Central memory CD8-positive, alpha-beta T cell (primary cell): Measurements from ENCODE around the gene ZNF641.

Experiments used
- ATAC-seq: fragments of 150-1000 bp; cut with Tn5 transposase; replicated peaks from 2 replicates; pipeline ENCODE4 v1.10.0; 2022; ENCODE audit warnings: mild to moderate bottlenecking, moderate FRiP score, moderate number of reproducible peaks; ENCODE audit not compliant: poor library complexity, severe bottlenecking; ENCODE audit errors: extremely low read depth
- DNase-seq, 2 donors: peaks; one replicate each; pipeline ENCODE4 v3.0.0; 2021; ENCODE audit warnings: low spot score in 2 of 2
- H3K27ac Mint-ChIP-seq: one replicate; pipeline ENCODE4 v1.8.0; 2022; ENCODE audit warnings: low read depth, mild to moderate bottlenecking, moderate library complexity, mixed read lengths
- H3K27me3 Mint-ChIP-seq: one replicate; pipeline ENCODE4 v1.8.0; 2022; ENCODE audit warnings: mixed read lengths
- H3K36me3 Mint-ChIP-seq: one replicate; pipeline ENCODE4 v1.8.0; 2022; ENCODE audit warnings: mild to moderate bottlenecking, moderate library complexity, mixed read lengths; ENCODE audit not compliant: insufficient read depth
- H3K4me1 Mint-ChIP-seq: one replicate; pipeline ENCODE4 v1.8.0; 2022; ENCODE audit warnings: mixed read lengths
- H3K4me3 Mint-ChIP-seq: one replicate; pipeline ENCODE4 v1.8.0; 2022; ENCODE audit warnings: mild to moderate bottlenecking, moderate library complexity, mixed read lengths
- H3K9me3 Mint-ChIP-seq: one replicate; pipeline ENCODE4 v1.8.0; 2022; ENCODE audit warnings: mixed read lengths

Gene ZNF641

DNA sequence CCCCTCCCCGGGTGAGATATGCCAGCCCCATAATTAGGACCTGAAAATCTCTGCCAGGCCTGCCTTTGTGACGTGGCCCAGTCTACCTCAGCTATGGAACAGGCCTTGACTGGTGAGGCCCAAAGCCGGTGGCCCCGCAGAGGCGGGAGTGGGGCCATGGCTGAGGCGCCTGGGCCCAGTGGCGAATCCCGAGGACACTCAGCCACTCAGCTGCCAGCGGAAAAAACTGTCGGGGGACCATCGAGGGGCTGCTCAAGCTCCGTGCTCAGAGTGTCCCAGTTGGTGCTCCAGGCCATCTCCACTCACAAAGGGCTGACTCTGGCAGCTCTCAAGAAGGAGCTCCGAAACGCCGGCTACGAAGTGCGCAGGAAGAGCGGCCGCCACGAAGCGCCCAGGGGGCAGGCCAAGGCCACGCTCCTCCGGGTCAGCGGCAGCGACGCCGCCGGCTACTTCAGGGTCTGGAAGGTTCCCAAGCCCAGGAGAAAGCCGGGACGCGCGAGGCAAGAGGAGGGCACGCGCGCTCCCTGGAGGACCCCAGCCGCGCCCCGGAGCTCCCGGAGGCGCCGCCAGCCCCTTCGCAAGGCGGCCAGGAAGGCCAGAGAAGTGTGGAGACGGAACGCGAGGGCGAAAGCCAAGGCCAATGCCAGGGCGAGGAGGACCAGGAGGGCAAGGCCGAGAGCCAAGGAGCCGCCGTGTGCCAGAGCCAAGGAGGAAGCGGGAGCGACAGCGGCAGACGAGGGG is 21.4 kb downstream of the ZNF641 start:
- no peak overlapping the region for H3K27ac Mint-ChIP-seq
- no peak overlapping the region for H3K4me3 Mint-ChIP-seq
- H3K36me3 Mint-ChIP-seq: no peaks in the 10 kb centered on the region
- no peaks in the 10 kb centered on the region for H3K9me3 Mint-ChIP-seq
- ATAC-seq (no peak), DNase-seq (no peak)
- H3K27me3 Mint-ChIP-seq: peaks cover 26% of the 10 kb centered on the region
- peaks cover 6% of the 10 kb centered on the region for H3K4me1 Mint-ChIP-seq

- no peaks in the 10 kb centered on the region for H3K36me3 Mint-ChIP-seq
- H3K4me1 Mint-ChIP-seq: no peaks in the 10 kb centered on the region
- ATAC-seq (no peak), DNase-seq (no peak)
- peaks cover 34% of the 10 kb centered on the region for H3K27me3 Mint-ChIP-seq
- no peaks in the 10 kb centered on the region for H3K9me3 Mint-ChIP-seq
- H3K4me3 Mint-ChIP-seq: no peak overlapping the region
- no peak overlapping the region for H3K27ac Mint-ChIP-seq
These were observed 34.2 kb downstream of the ZNF641 start for GRCh38 chr12:48316491-48316890.

- ATAC-seq: no peak
- Mint-ChIP-seq H3K4me1 (no peaks in the 10 kb centered on the region), H3K9me3 (no peaks in the 10 kb centered on the region), H3K4me3 (no peak overlapping the region), H3K27ac (no peak overlapping the region), H3K27me3 (no peaks in the 10 kb centered on the region), H3K36me3 (no peaks in the 10 kb centered on the region)
- no peak for DNase-seq
These were observed 39.4 kb downstream of the ZNF641 start for GRCh38 chr12:48311313-48311712.

- Mint-ChIP-seq H3K9me3 (no peaks in the 10 kb centered on the region), H3K27ac (no peak overlapping the region), H3K4me1 (no peaks in the 10 kb centered on the region), H3K27me3 (no peaks in the 10 kb centered on the region), H3K4me3 (no peak overlapping the region), H3K36me3 (no peaks in the 10 kb centered on the region)
- DNase-seq (no peak), ATAC-seq (no peak)
These were observed 43.5 kb downstream of the ZNF641 start for GRCh38 chr12:48307269-48307668.

DNA sequence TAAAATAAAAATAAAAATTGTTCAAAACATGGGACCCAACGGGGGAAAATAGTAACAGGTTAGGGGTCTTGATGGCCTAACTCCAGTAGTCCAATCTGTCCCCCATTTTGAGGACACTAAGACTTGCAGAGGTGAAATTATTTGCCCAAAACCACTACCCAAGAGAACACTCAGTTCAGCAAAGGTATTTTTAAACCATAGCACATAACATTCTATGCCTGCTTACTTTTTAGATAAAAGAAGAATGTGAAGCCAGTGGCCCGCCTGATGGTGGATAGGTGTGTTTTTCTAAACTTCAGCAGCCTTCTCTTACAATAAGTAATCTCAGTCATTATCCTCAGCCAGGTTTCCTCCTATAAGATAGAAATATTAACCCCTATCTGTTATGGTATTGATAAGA is 45.5 kb downstream of the ZNF641 start:
- H3K36me3 Mint-ChIP-seq: no peaks in the 10 kb centered on the region
- ATAC-seq (no peak), DNase-seq (no peak)
- H3K4me3 Mint-ChIP-seq: no peak overlapping the region
- H3K9me3 Mint-ChIP-seq: no peaks in the 10 kb centered on the region
- no peaks in the 10 kb centered on the region for H3K4me1 Mint-ChIP-seq
- H3K27me3 Mint-ChIP-seq: no peaks in the 10 kb centered on the region
- H3K27ac Mint-ChIP-seq: no peak overlapping the region

DNA sequence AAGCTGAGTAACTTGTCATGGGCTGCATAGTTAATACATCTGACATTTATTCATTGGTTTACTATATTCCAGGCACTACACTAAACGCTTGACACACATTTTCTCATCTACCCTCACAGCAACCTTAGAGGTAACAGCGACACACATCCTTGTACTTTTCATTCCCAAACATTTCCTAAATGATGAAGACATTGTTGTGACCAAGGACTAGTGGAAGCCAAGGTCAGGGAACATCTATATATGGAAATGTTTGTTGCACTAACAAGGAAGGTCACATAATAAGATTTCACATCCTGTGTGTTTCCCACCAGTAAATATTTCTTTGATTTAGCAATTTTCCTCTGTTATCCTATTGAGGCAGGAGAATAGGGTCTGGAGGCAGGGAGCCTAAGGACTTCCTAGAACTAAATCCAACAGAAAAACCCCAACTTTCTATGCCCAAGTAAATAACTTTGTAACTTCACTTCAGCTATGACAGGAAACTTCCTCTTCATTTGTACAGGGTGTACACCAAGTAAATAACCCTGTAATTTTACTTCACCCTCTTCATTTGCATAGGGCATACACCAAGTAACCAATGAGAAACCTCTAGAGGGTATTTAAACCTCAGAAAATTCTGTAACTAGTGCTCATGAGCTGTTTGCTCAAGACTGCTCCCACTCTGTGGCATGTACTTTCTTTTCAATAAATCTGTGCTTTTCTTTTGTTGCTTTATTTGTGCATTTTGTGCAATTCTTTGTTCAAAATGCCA is 48.4 kb downstream of the ZNF641 start:
- no peak overlapping the region for H3K4me3 Mint-ChIP-seq

DNA sequence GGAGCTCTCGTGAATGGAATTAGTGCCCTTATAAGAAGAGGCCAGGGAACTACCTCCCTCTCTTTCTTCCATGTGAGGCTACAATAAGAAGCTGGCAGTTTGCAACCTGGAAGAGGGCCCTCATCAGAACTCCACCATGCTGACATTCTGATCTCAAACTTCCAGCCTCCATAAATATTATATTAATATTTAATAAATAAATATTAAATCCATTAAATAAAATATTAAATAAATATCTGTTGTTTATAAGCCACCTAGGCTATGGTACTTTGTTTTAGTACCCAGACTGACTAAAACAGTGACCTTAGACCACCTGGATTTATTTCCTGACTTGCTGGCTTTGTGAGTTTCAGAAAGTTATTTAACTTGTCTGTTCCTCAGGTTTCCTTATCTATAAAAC is 49.9 kb downstream of the ZNF641 start:
- no peaks in the 10 kb centered on the region for H3K36me3 Mint-ChIP-seq
- no peak overlapping the region for H3K4me3 Mint-ChIP-seq
- ATAC-seq (no peak), DNase-seq (no peak)
- H3K27ac Mint-ChIP-seq: no peak overlapping the region
- H3K4me1 Mint-ChIP-seq: no peaks in the 10 kb centered on the region
- H3K27me3 Mint-ChIP-seq: peaks cover 25% of the 10 kb centered on the region
- H3K9me3 Mint-ChIP-seq: no peaks in the 10 kb centered on the region

More for the DNA sequence above, 48.4 kb downstream of the ZNF641 start:
- H3K4me1 Mint-ChIP-seq: no peaks in the 10 kb centered on the region
- DNase-seq: no peak
- no peaks in the 10 kb centered on the region for H3K36me3 Mint-ChIP-seq
- no peak overlapping the region for H3K27ac Mint-ChIP-seq
- ATAC-seq: no peak
- no peaks in the 10 kb centered on the region for H3K9me3 Mint-ChIP-seq
- H3K27me3 Mint-ChIP-seq: peaks cover 9% of the 10 kb centered on the region

GRCh38 chr12:48296586-48297282 is 54.0 kb downstream of the ZNF641 start:
- ATAC-seq (peak; percentile 52), DNase-seq (no peak)
- Mint-ChIP-seq H3K27me3 (peaks cover 29% of the 10 kb centered on the region), H3K9me3 (no peaks in the 10 kb centered on the region), H3K36me3 (peaks cover 2% of the 10 kb centered on the region), H3K4me3 (peak overlapping the region; percentile 35), H3K27ac (no peak overlapping the region), H3K4me1 (no peaks in the 10 kb centered on the region)

DNA sequence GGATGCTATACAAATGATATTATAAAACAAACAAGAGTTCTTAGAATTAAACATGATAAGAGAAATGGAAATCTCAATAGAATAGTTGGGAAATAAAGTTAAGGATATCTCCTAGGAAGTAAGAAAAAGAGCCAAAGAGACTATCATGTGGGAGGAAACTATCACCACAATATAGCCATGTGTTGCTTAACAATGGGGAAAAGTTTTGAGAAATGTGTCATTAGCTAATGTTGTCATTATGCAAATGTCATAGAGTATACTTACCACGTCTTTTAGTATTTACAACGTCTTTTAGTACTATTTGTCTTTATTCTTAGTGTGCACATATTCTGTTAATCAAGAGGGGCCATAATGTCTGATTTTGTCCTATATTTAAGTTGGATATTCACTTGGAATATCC is 58.7 kb downstream of the ZNF641 start:
- H3K36me3 Mint-ChIP-seq: peaks cover 2% of the 10 kb centered on the region
- no peak overlapping the region for H3K4me3 Mint-ChIP-seq
- H3K4me1 Mint-ChIP-seq: no peaks in the 10 kb centered on the region
- no peak overlapping the region for H3K27ac Mint-ChIP-seq
- no peak for DNase-seq
- no peaks in the 10 kb centered on the region for H3K9me3 Mint-ChIP-seq
- ATAC-seq: no peak
- peaks cover 33% of the 10 kb centered on the region for H3K27me3 Mint-ChIP-seq

GRCh38 chr12:48291511-48291910 is 59.2 kb downstream of the ZNF641 start:
- Mint-ChIP-seq H3K9me3 (no peaks in the 10 kb centered on the region), H3K27ac (no peak overlapping the region), H3K4me3 (no peak overlapping the region), H3K4me1 (peaks cover 2% of the 10 kb centered on the region), H3K27me3 (peaks cover 28% of the 10 kb centered on the region), H3K36me3 (peaks cover 2% of the 10 kb centered on the region)
- no peak for ATAC-seq
- no peak for DNase-seq

DNA sequence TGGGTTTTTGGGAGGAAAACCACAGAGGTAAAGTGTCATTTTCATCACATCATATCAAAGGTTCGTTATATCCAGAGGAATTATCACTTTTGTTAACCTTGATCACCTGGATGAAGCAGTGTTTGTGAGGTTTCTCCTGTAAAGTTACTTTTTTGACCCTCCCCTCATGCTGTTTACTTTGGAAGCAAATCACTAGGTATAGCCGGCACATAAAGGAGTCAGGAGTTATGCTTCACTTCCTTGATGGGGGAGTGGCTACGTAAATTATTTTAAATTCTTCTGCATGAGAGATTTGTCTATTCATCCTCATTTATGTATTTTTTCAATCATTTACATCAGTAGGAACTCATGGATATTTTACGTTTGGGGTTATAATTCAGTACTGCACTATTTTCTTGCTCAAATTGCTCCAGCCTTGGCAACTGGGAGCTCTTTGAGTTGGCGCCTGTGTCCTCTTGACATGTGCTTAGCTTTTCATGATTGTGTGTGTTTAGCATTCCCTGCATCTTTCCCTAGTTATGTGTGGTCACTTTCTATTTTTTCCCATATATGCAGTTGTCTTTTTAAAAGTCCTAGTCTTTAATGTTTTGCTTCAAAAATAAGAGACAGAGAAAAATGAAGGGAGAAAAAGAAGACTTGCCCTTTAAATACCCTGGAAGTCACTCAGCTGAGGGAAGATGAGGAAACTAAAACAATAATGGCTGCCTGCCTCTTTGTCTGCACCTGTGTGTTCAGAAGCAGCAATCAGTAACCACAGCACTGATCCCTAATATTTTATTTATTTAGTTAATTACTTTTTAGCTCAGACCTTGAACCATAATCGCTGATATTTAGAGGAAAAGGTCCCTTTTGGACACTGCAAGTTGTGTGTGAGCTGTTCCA is 62.1 kb downstream of the ZNF641 start:
- Mint-ChIP-seq H3K9me3 (no peaks in the 10 kb centered on the region), H3K4me3 (no peak overlapping the region), H3K4me1 (peaks cover 13% of the 10 kb centered on the region), H3K27me3 (peaks cover 24% of the 10 kb centered on the region), H3K27ac (no peak overlapping the region), H3K36me3 (peaks cover 2% of the 10 kb centered on the region)
- ATAC-seq (no peak), DNase-seq (no peak)
